Peyer's patch (tissue), 4 donors: Measurements from ENCODE around the gene SMAD6.

Source experiments
- POLR2A ChIP-seq, 2 donors: fragments of 450-650 bp; IDR thresholded peaks; one replicate each; pipeline ENCODE4 v1.5.1; 2017; ENCODE audit warnings: antibody characterized with exemption in 2 of 2, mild to moderate bottlenecking in 2 of 2, moderate library complexity in 2 of 2
- TF ChIP-seq, protein P1 (sequence below), 6 experiments: fragments of 450-650 bp in 4 of 6; fragments of 200-600 bp in 2 of 6; sonication (generic) in 1 of 6; IDR thresholded peaks; one replicate each; pipeline ENCODE4 v1.5.1; 2017 to 2019; ENCODE audit warnings: antibody characterized with exemption in 6 of 6, mild to moderate bottlenecking in 3 of 6, moderate library complexity in 1 of 6

DNA sequence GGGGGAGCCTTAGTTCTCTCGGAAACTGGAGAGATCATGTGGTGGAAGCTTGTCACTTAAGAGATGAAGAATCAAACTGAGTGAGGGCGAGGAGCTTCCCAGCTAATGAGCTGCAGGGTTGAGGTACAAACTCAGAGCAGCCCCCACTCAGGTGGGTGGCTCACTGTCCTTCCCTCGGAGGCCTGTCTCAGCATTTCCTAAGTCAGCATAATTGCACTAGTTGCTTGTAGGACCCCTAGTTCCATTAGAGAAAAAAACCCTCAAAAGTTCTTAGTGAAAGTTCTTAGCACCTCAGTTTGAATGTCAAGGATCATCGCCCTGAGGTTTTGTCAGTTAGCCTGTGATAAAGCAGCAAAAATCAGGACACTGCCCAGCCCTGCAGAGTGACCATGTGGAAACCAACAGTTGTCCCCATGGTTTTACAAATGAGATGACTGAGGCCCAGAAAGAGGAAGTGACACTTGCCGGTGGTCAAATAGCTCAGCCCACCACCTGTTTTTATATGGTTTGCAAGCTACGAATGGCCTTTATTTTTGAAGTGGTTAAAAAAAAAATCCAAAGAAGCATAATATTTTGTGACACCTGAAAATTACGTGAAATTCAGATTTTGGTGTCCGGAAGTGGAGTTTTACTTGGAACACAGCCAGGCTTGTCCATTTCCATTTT is 11.9 kb downstream of the SMAD6 start:
- TF ChIP-seq, protein P1, sequence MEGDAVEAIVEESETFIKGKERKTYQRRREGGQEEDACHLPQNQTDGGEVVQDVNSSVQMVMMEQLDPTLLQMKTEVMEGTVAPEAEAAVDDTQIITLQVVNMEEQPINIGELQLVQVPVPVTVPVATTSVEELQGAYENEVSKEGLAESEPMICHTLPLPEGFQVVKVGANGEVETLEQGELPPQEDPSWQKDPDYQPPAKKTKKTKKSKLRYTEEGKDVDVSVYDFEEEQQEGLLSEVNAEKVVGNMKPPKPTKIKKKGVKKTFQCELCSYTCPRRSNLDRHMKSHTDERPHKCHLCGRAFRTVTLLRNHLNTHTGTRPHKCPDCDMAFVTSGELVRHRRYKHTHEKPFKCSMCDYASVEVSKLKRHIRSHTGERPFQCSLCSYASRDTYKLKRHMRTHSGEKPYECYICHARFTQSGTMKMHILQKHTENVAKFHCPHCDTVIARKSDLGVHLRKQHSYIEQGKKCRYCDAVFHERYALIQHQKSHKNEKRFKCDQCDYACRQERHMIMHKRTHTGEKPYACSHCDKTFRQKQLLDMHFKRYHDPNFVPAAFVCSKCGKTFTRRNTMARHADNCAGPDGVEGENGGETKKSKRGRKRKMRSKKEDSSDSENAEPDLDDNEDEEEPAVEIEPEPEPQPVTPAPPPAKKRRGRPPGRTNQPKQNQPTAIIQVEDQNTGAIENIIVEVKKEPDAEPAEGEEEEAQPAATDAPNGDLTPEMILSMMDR (IDR thresholded peaks at IDR 0.05), result no peak
- no peak for TF ChIP-seq POLR2A (IDR thresholded peaks at IDR 0.05)
